ENCODE measurements around the gene BCO1.

Gene BCO1

DNA sequence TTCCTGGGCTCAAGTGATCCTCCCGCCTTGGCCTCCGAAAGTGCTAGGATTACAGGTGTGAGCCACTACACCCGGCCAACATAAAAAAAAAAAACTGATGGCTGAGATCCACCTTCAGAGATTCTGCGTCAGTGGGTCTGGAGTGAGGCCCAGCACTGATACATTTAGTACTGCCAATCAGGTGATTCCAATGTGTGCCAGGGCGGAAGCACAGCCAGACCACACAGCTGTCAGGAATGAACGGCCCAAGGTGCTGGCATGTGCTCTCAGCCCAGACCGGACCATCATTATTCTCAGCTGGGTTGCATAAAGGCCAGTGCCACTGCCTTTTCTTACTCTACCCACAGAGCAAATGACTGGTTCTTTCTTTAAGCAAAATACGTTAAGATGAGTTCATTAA, 1.2 kb upstream of the BCO1 start:
- no peak for DNase-seq
- in situ Hi-C loops (cut with HindIII; ENCODE audit: low pct_ligation_motif_present, low sequenced_read_pairs): no loop called here
- Histone ChIP-seq H3K4me3 (ENCODE audit: low read depth, low read length) (no peak overlapping the region), H3K27me3 (replicated peaks) (no peaks in the 10 kb centered on the region), H3K27ac (no peak overlapping the region), H3K36me3 (replicated peaks) (no peaks in the 10 kb centered on the region)
- no peak for TF ChIP-seq CTCF (IDR thresholded peaks at IDR 0.05; ENCODE audit: low read depth, low read length, missing control alignments)

GRCh38 chr16:81237942-81238295, 570 bp upstream of the BCO1 start:
- TF ChIP-seq CTCF (IDR thresholded peaks at IDR 0.05; ENCODE audit: low read depth, low read length, missing control alignments): no peak
- Histone ChIP-seq H3K27me3 (replicated peaks) (no peaks in the 10 kb centered on the region), H3K4me3 (ENCODE audit: low read depth, low read length) (no peak overlapping the region), H3K36me3 (replicated peaks) (no peaks in the 10 kb centered on the region), H3K27ac (no peak overlapping the region)
- in situ Hi-C loops (cut with HindIII; ENCODE audit: low pct_ligation_motif_present, low sequenced_read_pairs): no loop called here
- no peak for DNase-seq

DNA sequence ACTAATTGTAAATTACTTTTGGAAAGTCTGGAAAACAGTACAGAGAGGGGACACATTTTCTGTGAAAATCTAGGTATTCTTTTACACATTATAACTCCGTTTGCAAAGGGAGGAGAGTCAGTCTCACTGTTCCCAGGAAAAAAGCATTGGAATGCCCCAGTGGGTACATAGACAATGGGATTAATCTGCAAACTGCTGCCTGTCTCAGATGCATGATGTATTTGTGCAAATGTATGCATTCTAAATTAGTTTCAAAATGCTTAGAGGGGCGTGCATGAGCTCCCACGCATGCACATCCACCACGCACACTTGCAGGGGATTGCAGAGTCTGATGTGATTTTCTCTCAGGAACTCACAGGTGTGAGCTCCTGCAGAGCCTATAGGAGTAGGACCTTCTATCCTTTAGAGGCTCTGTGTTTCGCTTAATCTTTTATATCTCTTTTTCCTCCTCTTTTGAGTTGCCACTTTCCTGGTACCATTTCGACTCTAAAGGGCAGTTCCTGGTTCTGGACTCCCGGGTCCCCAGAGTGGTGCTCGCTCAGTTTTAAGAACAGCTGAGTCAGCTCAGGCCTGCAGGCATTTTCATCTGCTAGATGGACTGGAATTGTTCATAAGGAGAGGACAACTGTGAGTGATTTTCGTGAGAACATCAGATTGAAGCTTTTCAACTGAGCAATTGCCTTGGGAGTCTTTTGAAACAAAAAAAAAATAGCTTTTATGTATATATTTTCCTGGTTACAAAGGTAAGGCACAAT, 1.1 kb downstream of the BCO1 start:
- no peak overlapping the region for H3K4me3 ChIP-seq (ENCODE audit: low read depth, low read length)
- in situ Hi-C loops (cut with HindIII; ENCODE audit: low pct_ligation_motif_present, low sequenced_read_pairs): no loop called here
- no peaks in the 10 kb centered on the region for H3K27me3 ChIP-seq (replicated peaks)
- no peak overlapping the region for H3K27ac ChIP-seq
- DNase-seq: no peak
- no peak for TF ChIP-seq CTCF (IDR thresholded peaks at IDR 0.05; ENCODE audit: low read depth, low read length, missing control alignments)
- no peaks in the 10 kb centered on the region for H3K36me3 ChIP-seq (replicated peaks)

DNA sequence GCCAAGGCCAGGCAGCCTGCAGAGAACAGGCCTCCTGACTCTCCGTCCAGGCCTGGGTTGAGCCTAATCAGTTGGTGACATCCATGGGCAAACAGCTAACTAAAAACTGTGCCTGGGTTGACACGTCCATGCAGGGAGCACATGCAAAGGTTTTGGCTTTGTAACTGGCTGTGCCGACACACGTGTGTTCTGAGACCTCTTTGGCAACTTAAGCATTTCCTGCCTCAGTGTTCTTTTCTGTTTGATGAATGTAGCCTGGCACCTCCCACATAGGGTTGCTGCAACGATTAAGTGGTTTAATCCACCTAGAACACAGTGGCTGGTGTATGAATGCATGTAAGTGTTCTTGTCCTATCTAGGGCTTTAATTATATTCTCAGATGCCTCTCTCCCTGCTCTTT, 3.2 kb downstream of the BCO1 start:
- no peak for TF ChIP-seq CTCF (IDR thresholded peaks at IDR 0.05; ENCODE audit: low read depth, low read length, missing control alignments)
- Histone ChIP-seq H3K27me3 (replicated peaks) (no peaks in the 10 kb centered on the region), H3K27ac (no peak overlapping the region), H3K36me3 (replicated peaks) (no peaks in the 10 kb centered on the region), H3K4me3 (ENCODE audit: low read depth, low read length) (no peak overlapping the region)
- in situ Hi-C loops (cut with HindIII; ENCODE audit: low pct_ligation_motif_present, low sequenced_read_pairs): no loop called here
- no peak for DNase-seq

- no peaks in the 10 kb centered on the region for H3K36me3 ChIP-seq (replicated peaks)
- no peak for DNase-seq
- no peak for TF ChIP-seq CTCF (IDR thresholded peaks at IDR 0.05; ENCODE audit: low read depth, low read length, missing control alignments)
- no peak overlapping the region for H3K27ac ChIP-seq
- H3K4me3 ChIP-seq (ENCODE audit: low read depth, low read length): no peak overlapping the region
- no peaks in the 10 kb centered on the region for H3K27me3 ChIP-seq (replicated peaks)
- in situ Hi-C loops (cut with HindIII; ENCODE audit: low pct_ligation_motif_present, low sequenced_read_pairs): no loop called here
Measured at GRCh38 chr16:81242977-81243618, 4.6 kb downstream of the BCO1 start.
